ENCODE results near the gene CFHR4.
"Not testable (repeated sequence)": the region's sequence is repeated elsewhere in the genome, so short reads cannot be mapped to it uniquely, and the experiment has no call there.

The CFHR4 gene

DNA sequence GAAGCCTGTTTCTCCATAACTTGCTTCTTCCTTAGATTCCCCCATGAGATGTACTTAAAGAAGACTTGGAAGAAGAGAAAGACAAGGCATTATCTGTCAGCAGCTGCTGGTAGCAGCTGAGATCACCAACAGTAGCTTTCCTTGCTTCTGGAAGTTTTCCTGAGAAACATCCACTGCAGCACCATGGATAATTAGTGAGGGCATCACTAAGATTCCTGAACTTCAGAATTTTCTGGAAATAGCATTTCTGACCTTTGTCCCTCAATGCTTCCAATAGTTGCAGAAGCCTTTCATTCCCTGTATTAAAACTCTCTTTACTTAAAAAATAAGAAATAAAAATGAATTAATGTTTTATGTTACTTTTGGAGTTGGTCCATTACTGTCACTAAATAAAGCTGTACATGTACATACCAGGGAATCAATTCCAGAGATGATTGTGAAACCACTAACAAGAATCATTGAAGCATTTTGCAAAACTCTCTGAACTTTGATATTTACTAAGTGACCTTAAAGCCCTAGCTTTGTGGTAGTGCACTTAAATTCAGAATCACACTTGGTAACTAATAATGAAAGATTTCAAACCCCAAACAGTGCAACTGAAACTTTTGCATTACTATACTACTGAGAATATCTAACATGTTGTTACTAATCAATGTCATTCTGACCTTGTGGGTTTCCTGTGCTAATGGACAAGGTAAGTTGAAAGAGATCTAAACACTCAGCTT lies at the start of gene CFHR4:
CFHR4 (plus strand) TSS at position 538 of the 725 bp plus-strand sequence; CDS start at position 637, 99 bp downstream.
- no peak for DNase-seq (ENCODE audit: low read depth, low spot score)

DNA sequence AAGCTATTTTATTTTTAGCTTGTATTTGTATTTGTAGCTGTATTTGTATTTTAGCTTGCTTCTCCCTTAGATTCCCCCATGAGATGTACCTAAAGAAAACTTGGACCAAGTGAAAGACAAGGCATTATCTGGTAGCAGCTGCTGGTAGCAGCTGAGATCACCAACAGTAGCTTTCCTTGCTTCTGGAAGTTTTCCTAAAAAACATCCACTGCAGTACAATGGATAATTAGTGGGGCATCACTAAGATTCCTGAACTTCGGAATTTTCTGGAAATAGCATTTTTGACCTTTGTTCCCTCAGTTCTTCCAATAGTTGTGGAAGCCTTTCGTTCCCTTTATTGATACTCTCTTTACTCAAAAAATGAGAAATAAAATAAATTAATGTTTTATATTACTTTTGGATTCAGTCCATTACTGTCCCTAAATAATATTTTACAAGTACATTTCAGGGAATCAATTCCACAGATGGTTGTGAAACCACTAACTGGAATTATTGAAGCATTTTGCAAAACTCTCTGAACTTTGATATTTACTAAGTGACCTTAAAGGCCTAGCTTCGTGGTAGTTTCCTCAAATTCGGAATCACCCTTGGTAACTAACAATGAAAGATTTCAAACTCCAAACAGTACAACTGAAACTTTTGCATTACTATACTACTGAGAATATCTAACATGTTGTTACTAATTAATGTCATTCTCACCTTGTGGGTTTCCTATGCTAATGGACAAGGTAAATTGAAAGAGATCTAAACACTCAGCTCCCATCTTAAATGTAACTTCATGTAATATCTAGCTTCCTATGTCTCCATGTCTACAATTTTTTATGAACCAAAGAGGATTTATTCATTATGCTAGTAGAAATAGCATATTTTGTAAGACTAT lies 38.0 kb upstream of the CFHR4 start:
- not testable (repeated sequence) for DNase-seq (ENCODE audit: low read depth, low spot score)

DNA sequence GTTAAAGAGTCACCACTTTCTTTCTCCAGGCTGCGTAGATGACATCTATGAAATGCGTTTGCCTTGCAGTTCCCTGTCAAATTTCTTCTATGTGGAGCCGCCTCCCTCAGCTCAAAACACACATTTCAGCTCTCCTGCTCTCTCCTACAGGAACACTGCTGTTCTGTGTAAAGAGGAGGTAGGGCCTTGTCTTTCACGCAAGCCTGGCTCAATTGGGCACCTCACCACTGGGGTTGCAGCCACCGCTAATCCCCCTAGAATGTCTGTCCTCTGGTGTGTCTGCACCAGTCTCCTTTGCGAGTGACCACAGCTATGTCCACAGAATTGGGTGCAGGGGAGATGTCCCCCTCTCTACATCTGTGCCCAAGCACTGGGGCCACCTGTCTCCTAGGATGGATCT lies 31.8 kb upstream of the CFHR4 start:
- DNase-seq (ENCODE audit: low read depth, low spot score), result no peak

DNA sequence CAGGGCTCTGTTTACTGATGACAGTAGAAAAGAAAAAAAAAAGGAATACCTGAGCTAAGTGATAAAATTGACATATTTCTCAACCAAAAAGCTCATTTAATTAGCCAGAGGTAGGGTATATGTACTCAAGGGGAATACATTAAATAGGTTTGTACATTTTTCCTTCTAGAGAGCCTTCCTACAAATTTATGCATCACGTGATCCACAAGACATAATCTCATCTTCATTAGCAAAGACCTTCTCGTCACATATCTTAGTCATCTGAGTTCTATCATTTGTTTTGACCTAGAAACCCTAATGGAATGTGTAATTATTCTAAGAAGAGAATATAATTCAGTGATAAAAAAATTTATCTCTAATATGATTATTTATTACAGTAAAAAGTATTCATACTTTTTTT lies 30.7 kb upstream of the CFHR4 start:
- DNase-seq (ENCODE audit: low read depth, low spot score), result no peak

DNA sequence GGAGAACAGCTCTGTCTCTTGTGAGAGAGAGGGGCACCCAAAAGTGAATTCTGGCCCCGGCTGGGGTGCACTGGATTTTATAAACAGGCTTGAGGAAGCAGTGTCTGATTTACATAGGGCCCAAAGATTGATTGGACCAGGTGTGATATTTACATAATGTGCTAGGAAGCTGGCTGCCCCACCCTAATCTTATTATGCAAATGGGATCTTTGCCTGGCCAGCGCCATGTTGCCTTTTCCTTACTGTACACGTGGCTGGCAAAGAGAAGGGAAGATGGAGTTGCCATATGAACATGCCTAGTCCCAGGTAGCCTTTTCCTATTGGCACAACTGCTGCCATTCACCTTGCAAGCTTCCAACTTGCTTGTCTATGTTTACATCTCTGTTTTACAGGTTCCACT lies 29.0 kb upstream of the CFHR4 start:
- no peak for DNase-seq (ENCODE audit: low read depth, low spot score)

DNA sequence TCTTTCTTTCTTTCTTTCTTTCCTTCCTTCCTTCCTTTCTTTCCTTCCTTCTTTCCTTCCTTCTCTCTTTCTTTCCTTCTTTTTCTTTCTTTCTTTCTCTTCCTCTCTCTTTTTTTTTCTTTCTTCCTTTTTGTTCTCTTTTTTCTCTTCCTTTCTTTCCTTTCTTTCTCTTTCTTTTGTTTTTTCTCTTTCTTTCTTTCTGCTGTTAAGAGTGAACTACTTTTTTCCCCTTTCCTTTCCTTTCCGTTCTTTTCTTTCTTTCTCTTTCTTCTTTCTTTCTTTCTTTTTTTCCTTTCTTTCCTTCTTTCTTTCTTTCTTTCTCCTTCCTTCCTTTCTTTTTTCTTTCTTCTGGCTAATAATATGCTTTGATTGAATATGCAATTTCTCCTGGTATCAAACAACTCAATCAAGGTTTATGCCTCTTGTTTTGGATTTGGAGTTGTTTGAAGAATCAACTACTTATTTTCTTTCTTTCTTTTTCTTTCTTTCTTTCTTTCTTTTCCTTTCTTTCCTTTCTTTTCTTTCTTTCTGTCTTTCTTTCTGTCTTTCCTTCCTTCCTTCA lies 27.4 kb upstream of the CFHR4 start:
- DNase-seq (ENCODE audit: low read depth, low spot score), result no peak

DNA sequence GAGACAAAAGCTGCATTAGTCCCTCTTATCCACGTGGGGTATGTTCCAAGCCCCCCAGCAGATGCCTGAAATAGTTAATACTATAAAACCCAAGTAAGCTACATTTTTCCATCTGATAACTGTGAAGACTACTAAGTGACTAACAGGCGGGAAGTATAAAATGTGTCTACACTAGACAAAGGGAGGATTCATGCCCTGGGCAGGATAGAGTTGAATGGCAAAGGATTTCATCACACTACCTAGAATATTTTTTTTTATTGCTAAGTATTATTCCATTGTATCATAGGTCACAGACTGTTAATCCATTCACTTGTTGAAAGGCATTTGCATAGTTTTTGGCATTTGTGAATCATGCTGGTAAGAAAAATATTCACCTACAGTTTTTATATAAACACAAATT lies 26.4 kb upstream of the CFHR4 start:
- no peak for DNase-seq (ENCODE audit: low read depth, low spot score)

DNA sequence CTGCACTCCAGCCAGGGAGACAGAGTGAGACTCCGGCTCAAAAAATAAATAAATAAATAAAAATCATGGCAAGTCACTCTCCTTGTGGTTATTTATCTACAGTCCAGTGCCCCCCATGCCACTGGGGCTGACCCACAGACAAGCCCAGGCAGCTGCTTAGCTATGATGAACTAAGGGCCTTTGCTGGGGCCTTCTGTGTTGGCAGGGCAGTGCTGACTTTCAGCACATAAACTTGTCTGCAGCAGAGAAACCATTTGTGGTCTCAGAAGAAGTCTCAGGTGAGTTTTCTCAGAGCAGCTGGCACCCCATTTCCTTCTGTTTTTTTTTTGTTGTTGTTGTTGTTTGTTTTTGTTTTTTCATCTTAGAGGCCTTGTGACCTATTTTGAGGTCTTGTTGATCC lies 20.9 kb upstream of the CFHR4 start:
- no peak for DNase-seq (ENCODE audit: low read depth, low spot score)

DNA sequence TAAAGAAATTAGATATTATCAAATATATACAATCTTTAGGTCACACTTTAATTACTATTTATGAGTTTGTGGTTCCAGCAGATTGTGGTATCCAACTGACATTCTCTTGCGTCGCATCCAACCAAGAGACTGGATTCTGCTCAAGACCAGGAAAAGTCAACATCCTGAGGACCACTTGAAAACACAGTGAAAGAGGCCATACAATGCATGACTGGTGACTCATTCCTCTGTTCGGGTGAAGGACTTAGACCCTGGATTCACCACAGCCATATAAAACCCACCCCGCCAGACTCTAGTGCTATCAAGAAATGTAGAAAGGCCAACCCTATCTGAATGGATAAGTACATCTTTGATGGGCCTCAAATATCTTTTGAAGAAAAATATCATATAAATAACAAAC lies 14.5 kb upstream of the CFHR4 start:
- DNase-seq (ENCODE audit: low read depth, low spot score), result no peak

DNA sequence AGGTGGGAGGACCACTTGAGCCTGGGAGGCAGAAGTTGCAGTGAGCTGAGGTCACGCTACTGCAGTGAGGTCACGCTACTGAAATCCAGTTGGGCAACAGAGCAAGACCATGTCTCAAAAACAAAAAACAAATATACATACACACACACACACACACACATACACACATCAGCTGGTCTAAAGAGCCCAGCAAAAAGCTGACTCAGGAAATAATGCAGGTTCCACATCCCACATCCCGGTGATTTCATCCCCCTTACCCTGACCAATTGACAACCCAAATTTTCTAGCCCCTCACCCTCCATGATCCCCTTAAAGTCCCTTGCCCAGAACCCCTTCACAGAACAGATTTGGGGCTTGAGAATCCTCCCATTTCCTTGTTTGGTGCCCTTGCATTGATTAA lies 11.9 kb upstream of the CFHR4 start:
- no peak for DNase-seq (ENCODE audit: low read depth, low spot score)

DNA sequence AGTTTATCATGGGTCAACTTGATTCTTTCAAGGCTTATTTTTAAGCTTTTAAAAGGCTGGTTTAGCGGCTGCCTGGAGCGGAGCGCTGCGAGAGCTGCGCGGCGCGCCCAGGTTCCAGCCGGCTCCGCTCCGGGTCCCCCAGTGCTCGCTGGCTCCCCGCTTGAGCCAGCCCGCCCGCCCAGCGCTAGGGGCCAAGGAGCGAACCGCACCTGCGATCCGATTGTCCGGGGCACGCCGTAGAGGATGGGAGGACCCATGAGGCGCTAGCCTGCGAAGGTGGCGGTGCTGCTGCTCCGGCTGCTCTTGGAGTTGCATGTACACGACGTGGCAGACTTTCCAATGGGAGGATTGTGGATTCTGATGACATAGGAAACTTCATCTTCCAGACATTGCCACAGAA lies 9.9 kb upstream of the CFHR4 start:
- no peak for DNase-seq (ENCODE audit: low read depth, low spot score)

DNA sequence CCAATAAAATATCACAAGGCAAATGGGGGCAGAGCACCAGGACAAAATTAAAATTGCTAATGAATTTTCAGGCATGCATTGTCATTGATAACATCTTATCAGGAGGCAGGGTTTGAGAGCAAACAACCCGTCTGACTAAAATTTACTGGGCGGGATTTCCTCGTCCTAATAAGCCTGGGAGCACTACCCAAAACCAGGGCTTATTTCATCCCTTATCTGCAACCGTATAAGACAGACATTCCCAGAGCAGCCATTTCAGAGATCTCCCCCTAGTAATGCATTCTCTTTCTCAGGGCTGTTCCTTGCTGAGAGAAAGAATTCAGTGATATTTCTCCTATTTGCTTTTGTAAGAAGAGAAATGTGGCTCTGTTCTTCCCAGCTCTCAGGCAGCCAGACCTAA lies 1.3 kb upstream of the CFHR4 start:
- DNase-seq (ENCODE audit: low read depth, low spot score), result not testable (repeated sequence)

DNA sequence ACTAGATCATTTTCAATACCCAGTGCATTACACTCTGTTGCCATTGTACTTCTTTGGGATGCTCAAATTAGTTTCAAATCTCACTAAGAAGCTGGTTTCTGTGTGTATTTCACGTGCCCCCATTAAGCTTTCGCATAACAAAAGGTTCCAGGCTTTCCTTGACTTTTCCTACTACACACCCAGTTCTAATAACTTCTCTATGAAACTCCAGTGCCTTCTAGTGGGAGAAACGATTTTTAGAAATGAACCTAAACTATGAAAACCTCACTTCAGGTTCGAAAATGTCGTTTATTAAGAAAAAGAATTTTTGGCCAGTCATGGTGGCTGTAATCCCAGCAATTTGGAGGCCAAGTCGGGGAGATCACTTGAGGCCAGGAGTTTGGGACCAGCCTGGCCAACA lies 2.8 kb downstream of the CFHR4 start:
- DNase-seq (ENCODE audit: low read depth, low spot score), result no peak

DNA sequence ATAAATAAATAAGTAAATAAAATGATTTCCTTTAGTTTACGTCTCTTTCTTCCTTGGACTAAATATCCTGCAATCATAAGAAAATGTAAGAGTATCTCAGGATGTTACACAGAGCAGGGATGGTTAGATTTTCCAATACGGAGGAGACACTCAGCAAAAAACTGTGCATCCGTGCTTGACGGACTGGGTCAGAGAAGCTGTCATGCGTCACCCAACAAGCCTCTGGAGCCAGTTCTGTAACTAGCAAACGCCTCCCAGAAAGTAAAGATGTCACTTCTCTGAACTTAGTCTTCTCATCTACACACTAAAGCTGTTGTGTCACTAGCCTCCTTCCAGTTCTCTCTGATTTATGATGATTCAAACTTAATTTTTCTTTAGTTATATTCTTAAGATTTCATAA lies 3.4 kb downstream of the CFHR4 start:
- no peak for DNase-seq (ENCODE audit: low read depth, low spot score)

DNA sequence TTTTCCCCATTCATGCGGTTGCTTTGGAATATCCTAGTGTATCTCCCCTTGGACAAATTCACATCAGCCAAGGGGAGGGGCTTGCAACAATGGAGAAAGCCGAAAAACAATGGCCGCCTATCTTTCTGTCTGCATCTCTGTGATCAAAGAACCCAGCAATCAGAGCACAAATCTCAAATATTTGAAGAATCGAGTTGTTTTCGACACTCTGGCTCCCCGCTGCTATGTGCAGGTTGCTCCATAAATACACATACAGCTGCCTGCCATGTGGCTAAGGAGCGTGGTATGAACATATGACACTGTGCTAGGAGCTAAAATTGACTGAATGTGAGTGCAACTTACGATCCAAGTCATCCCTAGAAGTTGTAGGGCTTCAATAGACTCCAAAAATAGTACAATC lies 8.5 kb downstream of the CFHR4 start:
- DNase-seq (ENCODE audit: low read depth, low spot score), result no peak

DNA sequence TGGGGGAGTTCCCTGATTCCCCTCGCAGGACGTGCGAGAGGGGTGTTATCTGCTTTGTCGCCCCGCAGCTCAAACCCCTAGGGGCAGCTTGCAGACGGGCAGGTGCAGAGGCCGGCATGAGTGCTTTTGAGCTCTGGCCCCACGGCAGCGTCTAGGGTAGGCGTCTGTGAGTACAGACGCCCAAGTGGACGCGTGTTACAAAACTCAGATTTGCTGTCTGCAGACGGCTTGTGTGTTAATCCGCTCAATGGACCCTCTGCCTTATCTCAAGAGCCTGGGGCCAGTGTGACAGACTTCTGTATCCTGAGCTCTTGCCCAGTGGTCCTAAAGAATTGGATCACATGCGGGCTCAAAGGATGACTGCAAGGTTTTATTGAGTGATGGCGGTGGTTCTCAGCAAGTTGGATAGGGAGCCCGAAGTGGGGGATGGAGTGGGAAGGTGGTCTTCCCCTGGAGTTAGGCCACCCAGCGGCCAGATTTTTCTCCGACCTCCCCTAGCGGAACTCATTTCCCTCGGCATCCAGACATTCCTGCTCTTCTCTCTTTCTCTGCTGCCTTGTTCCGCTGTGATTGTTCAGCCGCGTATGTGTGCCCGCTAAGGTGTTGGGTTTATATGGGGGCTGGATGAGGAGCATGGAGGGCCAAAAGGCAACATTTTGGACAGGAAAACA lies 9.4 kb downstream of the CFHR4 start:
- DNase-seq (ENCODE audit: low read depth, low spot score), result no peak

DNA sequence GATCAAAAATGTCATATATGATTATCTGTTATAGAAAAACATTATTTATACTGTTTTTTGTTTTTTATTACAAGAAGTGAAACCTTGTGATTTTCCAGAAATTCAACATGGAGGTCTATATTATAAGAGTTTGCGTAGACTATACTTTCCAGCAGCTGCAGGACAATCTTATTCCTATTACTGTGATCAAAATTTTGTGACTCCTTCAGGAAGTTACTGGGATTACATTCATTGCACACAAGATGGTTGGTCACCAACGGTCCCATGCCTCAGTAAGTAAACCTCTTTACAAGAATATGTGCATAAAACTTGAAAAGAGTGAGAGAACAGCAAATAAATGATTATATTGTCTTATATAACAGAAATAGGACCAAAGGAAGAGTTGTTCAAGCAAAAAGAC lies 14.5 kb downstream of the CFHR4 start:
- no peak for DNase-seq (ENCODE audit: low read depth, low spot score)

DNA sequence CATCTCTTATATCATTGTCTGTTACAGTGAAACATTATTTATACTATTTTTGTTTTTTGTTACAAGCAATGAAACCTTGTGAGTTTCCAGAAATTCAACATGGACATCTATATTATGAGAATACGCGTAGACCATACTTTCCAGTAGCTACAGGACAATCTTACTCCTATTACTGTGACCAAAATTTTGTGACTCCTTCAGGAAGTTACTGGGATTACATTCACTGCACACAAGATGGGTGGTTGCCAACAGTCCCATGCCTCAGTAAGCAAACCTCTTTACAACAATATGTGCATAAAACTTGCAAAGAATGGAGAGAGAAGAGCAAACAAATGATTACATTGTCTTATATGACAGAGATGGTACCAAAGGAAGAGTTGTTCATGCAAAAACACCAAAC lies 22.4 kb downstream of the CFHR4 start:
- DNase-seq (ENCODE audit: low read depth, low spot score), result no peak

DNA sequence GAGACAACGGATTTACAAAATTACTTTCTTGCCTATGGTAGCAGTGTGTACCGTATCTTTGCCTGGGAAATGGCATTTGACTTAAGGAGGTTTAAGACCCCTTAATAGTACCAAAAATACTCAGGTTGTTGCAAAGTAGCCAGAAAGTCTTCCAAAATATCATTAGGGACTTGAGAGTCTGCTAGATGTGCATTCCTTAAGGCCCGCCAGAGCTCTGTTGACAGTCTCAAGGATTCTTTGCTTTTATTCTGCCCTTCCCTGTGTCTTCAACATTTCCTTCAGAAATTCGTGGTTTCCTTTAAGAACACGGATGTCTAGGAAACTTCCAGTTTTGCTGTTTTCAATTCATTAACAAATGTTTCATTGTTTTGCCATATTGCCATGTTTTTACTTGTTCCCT lies 24.4 kb downstream of the CFHR4 start:
- not testable (repeated sequence) for DNase-seq (ENCODE audit: low read depth, low spot score)

DNA sequence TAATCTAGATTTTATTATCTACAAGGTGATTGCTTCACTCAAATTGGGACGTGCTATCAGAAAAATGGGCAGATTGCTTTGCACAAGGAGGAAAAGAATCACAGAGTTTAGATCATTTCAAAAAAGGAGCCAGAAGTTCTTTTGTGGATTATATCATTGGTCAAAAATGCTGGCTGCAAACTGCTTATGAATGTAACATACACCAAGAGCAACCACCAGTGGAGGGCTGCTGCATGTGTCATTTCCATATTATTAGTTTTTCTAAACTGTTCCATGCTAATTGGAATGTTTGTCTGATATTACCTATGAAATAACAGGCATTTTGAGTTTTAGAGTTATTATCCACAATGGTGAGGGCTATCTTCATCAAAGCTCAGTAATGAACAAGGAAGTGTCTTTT lies 39.0 kb downstream of the CFHR4 start:
- DNase-seq (ENCODE audit: low read depth, low spot score), result not testable (repeated sequence)

DNA sequence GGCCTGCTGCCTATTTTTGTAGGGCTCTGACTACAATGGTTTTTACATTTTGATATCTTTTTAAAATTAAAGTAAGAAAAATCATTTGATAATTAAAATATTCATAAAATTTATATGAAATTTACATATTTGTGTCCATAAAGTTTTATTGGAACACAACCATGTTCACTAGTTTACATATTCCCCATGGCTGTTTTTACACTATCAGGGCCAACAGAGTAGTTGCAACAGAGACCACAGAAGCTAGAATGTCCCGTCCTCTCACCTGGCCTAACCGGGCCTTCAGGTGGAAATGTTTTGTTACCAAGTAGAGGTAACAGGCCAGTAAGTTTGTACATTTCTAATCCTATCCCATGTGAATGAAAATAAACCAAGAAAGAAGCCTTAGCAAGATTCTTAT lies 45.0 kb downstream of the CFHR4 start:
- DNase-seq (ENCODE audit: low read depth, low spot score), result not testable (repeated sequence)

DNA sequence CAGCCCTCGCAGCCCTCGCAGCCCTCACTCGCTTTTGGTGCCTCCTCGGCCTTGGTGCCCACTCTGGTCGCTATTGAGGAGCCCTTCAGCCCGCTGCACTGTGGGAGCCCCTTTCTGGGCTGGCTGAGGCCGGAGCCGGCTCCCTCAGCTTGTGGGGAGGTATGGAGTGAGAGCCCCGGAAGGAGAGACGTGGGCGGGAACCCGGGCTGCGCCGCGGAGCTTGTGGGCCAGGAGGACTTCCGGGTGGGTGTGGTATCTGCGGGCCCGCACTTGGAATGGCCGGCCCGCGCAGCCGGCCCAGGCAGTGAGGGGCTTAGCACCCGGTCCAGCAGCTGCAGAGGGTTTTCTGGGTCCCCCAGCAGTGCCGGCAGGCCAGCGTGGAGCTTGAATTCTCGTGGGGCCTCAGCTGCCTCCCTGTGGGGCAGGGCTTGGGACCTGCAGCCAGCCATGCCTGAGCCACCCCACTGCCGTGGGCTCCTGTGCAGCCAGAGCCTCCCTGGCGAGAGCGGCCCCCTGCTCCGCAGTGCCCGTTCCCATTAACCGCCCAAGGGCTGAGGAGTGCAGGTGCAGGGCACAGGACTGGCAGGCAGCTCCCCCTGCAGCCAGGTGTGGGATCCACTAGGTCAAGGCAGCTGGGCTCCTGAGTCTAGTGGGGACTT lies 45.8 kb downstream of the CFHR4 start:
- DNase-seq (ENCODE audit: low read depth, low spot score), result no peak

All from activated naive CD8-positive, alpha-beta T cell treated with anti-CD3 and anti-CD28 coated beads, Interleukin-2, amount 50 U/mL, for 16 hours (primary cell).